Pulmonary artery endothelial cell (primary cell): ENCODE data around the gene DLX1. TPM values are rescaled to one million over a fixed set of nuclear protein-coding genes. Genes with fewer than 3 reads are reported as not detected.

Source experiments
- DNase-seq: peaks from one replicate; pipeline ENCODE4 v3.0.0-alpha.2; 2011; ENCODE audit warnings: low read depth, low spot score
- total RNA-seq: library from RNA; depleted of rRNA; stranded (reverse); fragments of >200 nt; gene quantifications from 2 replicates; pipeline ENCODE4 v1.2.3, GENCODE V29; 2014

The DLX1 gene
- total RNA-seq, 1 donor from 2014 or later = 0.07 TPM

DNA sequence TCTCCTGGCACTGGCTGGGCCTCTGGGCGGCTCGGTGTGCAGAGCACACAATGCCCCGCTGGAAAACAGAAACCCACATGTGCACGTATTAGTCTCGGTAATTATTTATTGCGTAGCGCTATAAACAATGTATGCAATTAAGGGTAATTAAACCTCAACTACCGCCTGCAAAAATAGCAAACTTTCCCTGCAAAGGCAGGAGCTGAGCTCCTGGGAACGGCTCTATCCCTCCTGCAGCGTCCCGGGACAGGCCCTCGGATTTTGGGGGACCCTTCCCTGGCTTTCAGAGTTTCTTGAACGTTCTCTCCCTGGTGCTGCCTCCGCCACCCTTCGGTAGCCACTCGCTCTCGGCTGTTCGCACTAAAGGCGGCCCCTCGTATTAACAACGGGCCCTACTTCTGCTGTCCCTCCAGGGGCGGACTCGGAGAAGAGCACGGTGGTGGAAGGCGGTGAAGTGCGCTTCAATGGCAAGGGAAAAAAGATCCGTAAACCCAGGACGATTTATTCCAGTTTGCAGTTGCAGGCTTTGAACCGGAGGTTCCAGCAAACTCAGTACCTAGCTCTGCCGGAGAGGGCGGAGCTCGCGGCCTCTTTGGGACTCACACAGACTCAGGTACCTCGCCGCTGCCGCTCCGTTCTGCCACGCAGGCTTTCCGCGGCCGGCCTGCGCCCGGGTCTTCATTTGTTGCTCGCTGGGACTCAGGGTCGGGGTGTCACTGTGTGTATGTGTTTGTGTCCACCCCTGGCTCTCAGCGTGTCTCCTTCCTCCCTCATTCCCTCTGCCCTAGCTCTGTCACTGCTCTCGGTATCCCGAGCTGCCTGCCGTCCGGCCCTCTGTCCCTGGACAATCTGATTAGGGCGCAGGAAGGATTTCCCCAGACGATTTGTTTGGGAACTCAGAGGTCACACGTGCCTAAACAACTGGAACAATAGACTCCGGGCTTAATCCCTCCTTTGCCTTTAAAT, 1.2 kb downstream of the DLX1 start:
- no peak for DNase-seq

- DNase-seq = no peak
Observed at GRCh38 chr2:172087207-172087779, 2.0 kb downstream of the DLX1 start.

DNA sequence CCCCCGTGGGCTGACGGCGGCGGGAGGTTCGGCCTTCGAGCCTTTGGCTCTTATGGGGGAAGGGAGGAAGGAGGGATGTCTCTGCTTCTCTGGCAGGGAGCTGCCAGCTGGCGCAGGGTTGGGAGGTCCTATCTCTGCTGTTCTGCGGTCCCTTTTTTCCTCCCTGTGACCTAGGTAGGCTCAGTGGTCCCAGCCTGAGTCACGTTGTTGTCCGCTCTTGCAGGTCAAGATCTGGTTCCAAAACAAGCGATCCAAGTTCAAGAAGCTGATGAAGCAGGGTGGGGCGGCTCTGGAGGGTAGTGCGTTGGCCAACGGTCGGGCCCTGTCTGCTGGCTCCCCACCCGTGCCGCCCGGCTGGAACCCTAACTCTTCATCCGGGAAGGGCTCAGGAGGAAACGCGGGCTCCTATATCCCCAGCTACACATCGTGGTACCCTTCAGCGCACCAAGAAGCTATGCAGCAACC, 2.5 kb downstream of the DLX1 start:
- DNase-seq = no peak

DNA sequence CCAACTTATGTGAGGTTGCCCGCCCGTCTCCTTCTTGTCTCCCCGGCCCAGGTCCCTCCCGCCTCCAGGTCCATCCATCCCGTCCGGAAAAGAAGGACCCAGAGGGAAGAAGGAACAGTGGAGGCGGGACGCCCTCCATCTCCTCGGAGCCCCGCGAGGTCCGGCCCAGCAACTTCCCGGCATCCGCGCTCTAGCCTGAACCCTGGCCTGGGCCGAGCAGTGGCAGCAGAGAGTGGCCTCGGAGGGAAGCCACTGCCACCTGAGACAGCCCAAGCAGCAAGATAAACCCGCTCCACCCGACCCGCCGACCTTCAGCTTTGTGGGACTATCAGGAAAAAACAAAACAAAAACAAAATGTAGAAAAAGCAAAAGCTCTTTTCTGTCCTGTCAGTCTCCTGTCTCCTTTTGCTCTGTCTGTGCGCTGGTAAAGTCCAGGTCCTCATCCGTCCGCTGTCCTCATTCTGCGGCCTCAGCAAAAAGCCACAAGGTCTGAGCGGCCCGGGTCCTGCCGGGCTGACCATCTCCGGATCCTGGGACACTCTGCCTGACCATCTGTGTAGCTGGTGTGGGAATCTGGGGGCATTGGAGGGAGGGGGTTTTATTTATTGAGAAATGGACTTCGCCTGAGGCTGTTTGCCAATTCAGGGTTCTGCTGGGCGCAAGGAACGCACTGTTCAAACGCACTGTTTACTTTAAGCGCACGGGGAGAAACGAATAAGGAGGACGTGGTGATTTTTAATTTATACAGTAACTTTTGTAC, 3.1 kb downstream of the DLX1 start:
- no peak for DNase-seq

DNA sequence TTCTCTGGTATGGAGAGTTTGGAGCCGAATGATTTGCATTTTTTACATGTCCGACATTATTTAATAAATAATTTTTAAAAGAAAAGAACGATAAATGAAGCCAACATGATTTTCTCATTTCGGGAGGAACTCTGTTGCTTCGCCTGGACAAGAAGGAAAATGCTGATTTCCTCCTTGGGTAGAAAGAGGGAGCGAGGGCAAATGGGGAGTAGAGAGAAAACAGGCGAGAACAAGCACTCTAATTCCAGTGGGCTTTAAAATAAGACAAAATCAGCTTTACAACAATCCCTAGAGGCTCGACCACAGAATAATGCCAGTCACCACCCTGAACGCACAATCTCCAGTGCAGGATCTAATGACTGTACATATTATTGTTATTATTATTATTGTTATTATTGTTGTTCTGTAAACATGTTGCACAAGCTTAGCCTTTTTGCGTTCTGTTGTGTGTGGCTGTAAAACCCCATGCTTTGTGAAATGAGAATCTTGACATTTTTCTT, 3.7 kb downstream of the DLX1 start:
- no peak for DNase-seq

DNA sequence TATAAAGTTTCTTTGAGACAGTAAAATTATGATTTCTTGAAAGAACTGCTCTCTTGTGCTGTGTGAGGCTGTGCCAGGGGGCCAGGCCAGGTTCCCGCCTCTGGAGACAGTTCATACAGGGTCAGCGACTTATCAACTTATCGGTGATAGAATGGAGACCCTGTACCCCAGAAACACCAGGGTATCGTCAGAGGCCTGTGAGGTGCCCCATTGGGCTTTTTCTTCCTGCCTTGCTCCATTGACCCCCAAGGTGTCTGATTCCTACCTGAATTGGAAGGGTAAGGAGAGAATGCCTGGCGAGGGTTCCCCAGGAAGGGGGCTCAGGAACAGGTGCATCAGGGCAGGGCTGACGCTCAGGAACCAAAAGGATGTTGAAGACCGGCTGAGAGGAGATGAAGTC, 4.3 kb downstream of the DLX1 start:
- DNase-seq = no peak

GRCh38 chr2:172090044-172090961, 5.0 kb downstream of the DLX1 start:
- no peak for DNase-seq

DNA sequence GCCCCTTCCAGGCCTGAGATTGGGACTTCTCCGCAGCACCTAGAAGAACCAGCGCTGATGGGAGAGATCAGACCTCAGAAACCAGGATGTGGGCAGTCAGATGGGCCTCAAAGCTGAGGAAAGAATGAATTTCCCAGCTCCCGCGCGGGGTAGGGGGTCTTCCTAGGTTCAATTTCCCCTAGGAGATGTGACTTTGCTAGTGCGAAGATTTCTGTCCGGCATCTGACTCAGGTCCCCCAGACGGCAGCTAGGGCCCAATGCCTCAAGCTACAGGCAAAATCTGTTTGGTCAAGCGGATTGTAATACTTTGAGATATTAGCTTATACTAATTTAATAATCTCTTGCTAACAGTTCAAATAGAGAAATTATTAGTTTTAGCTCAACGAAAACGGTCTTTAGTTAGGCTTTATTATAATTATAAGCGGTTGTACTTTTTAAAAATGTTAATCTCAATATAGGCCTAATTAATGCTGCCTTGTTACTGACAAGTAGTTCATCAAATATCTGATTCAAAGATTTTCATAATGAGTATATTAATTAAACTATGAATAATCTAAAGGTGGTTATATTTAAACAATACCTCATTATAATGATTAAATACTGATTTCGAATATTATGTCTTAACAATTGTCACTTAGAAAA, 5.8 kb downstream of the DLX1 start:
- no peak for DNase-seq

GRCh38 chr2:172091761-172092566, 6.7 kb downstream of the DLX1 start:
- no peak for DNase-seq

GRCh38 chr2:172092716-172093415, 7.6 kb downstream of the DLX1 start:
- no peak for DNase-seq

GRCh38 chr2:172093416-172094293, 8.3 kb downstream of the DLX1 start:
- DNase-seq = no peak

DNA sequence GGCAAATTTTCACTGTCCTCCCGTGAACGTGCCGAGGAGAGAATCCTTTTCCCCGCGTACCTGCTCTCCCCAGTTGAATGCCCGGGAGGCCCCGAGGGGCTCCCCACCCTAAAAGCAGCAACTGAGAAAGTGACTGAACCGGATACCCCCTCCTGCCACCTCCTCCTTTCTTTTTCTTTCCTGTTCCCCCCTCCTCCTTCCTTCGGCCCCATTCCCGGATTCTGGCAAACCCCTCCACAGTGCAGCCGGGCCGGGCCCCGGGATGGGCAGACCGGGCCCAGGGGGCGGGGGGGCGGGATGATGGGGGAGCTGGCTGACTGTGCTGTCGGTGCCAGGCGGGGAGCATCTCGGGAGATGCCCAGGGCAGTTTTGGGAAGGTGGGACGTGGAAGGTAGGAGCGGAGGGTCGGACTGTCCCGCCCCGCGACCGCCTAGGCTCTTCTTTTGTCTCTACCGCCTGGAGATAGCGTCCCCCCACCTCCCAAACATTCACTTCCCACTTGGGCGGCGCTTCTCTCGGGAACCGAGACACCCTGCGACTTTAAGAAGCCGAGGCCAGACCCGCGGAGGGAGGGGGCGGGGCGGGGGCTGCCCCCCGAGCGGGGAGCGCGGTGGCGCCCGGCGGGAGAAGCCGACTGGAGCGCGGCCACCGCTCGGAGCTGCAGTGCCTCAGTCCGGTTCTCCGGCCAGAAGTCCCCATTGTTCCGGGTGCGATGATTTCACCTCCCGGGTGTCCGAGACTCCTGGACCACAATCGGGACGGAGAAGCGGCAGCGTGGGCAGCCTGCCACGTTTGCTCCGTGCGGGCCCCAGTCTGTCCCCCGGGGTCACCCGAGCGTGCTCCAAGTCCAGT, 9.2 kb downstream of the DLX1 start:
- DNase-seq = no peak

DNA sequence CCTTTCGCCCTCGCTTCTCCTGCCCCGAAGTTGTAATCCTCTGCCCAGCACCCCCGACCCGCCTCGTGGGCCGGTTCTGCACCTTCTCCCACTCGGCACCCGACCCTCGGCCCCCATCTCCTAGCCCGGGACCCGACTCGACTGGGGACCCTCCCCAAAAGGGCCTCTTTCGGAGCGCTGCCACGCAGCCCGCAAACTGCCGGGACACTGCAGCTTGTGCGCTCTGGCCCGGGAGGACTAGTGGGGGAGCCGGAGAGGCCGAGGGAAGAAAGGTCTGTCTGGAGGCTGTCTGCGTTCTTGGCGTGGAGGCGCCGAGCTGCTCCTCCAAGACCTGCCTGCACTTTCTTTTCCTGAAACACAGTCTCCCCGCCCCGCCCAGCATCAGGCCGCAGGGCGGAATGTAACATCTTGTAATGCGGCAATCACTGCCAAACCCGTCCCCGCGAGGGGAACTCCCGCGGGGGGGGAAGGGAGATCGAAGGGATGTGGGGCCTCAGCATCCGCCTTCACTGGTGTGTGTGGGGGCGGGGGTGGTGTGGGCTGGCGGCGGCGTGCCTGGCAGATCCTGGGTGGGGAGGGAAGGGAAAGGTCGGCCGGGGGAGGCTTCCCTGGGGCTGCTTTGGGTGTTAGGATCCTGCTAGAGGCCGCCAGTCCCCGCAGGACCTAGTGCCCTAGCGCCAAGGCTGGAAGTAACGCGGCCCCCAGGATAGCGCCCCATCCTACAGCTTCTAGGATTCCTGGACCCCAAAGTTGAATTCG, 10.0 kb downstream of the DLX1 start:
- DNase-seq = no peak

GRCh38 chr2:172095905-172096625, 10.8 kb downstream of the DLX1 start:
- DNase-seq = no peak
